ENCODE data around the gene SIL1. TPM values are rescaled to one million over a fixed set of nuclear protein-coding genes. Genes with fewer than 3 reads are reported as not detected.

SIL1 gene
- total and polyA plus RNA-seq, 2 donors (not counting 3 experiments of a cell fraction or from before 2014, with no cell fraction given) = 47.6 to 67.2 TPM

- H3K9me3 ChIP-seq (replicated peaks; ENCODE audit: control insufficient read depth, insufficient read depth, low read length) = no peaks in the 10 kb centered on the region
- no peaks in the 10 kb centered on the region for H4K20me1 ChIP-seq (replicated peaks; ENCODE audit: control insufficient read depth, extremely low read depth, insufficient read depth, low read length)
- no peaks in the 10 kb centered on the region for H3K9me1 ChIP-seq (replicated peaks; ENCODE audit: control insufficient read depth, extremely low read depth, insufficient read depth, low read length)
- H3K79me2 ChIP-seq (ENCODE audit: control insufficient read depth, insufficient read depth, low read length) = no peaks in the 10 kb centered on the region
- DNase-seq (ENCODE audit: low read depth, low spot score) (no peak), FAIRE-seq (no peak)
- no peak overlapping the region for H3K27ac ChIP-seq (ENCODE audit: insufficient read depth, low read depth, low read length)
- TF ChIP-seq POLR2AphosphoS5 (IDR thresholded peaks at IDR 0.05; ENCODE audit: insufficient read depth, low read depth, low read length) (no peak), FOS (IDR thresholded peaks at IDR 0.05; ENCODE audit: borderline replicate concordance, insufficient read depth, low read length) (no peak), GATA2 (IDR thresholded peaks at IDR 0.05; ENCODE audit: insufficient read depth, insufficient read length, low read depth, low read length) (no peak), POLR2A (IDR thresholded peaks at IDR 0.05; ENCODE audit: low read depth, low read length) (no peak), JUN (IDR thresholded peaks at IDR 0.05; ENCODE audit: borderline replicate concordance, insufficient read depth, insufficient read length, low read depth) (no peak), MAX (IDR thresholded peaks at IDR 0.05; ENCODE audit: insufficient read depth, insufficient read length) (no peak), MYC (IDR thresholded peaks at IDR 0.05; ENCODE audit: low read depth, low read length) (no peak)
- TF ChIP-seq, protein P1, sequence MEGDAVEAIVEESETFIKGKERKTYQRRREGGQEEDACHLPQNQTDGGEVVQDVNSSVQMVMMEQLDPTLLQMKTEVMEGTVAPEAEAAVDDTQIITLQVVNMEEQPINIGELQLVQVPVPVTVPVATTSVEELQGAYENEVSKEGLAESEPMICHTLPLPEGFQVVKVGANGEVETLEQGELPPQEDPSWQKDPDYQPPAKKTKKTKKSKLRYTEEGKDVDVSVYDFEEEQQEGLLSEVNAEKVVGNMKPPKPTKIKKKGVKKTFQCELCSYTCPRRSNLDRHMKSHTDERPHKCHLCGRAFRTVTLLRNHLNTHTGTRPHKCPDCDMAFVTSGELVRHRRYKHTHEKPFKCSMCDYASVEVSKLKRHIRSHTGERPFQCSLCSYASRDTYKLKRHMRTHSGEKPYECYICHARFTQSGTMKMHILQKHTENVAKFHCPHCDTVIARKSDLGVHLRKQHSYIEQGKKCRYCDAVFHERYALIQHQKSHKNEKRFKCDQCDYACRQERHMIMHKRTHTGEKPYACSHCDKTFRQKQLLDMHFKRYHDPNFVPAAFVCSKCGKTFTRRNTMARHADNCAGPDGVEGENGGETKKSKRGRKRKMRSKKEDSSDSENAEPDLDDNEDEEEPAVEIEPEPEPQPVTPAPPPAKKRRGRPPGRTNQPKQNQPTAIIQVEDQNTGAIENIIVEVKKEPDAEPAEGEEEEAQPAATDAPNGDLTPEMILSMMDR (IDR thresholded peaks at IDR 0.05; ENCODE audit: extremely low read depth in 1 of 2, insufficient read depth in 1 of 2, low read depth in 1 of 2, low read length in 2 of 2) = no peak
- H3K9ac ChIP-seq (replicated peaks; ENCODE audit: extremely low read depth, insufficient read depth, low read length) = no peak overlapping the region
- POLR2A ChIA-PET = no interaction called here
- peaks cover 0 to 9% of the 10 kb centered on the region in 2 experiments for H3K36me3 ChIP-seq (ENCODE audit: control insufficient read depth in 2 of 2, extremely low read depth in 1 of 2, insufficient read depth in 2 of 2, low read length in 2 of 2)
- H2AFZ ChIP-seq (ENCODE audit: low read depth, low read length) = no peak overlapping the region
- no peaks in the 10 kb centered on the region for H3K27me3 ChIP-seq (ENCODE audit: control insufficient read depth in 2 of 2, insufficient read depth in 2 of 2, low read length in 2 of 2)
- H3K4me3 ChIP-seq (replicated peaks in 1 of 3; ENCODE audit: insufficient read depth in 1 of 3, low read depth in 1 of 3, low read length in 3 of 3) = no peak overlapping the region
- intact Hi-C loops (cut with micrococcal nuclease) (no loop called here), dilution Hi-C loops (cut with MboI; ENCODE audit: extremely low pct_ligation_motif_present, low sequenced_read_pairs) (no loop called here)
- no TSS peak for BruUV-seq (replicated peaks)
- no peak overlapping the region for H3K4me2 ChIP-seq (ENCODE audit: insufficient read depth, low read length)
- H3K4me1 ChIP-seq (ENCODE audit: control insufficient read depth, extremely low read depth, insufficient read depth, low read length) = no peaks in the 10 kb centered on the region
- CTCF ChIA-PET = interaction anchor here (0.6 to 1.5 kb wide), 3 partner anchors 37 to 145 kb away, joined by 3 read pairs; no protein-coding TSS in a partner anchor
These were observed 80.8 kb downstream of the SIL1 start for GRCh38 chr5:139117342-139117884.
